Kidney epithelial cell (primary cell): ENCODE measurements around the gene GYPC. TPM values are rescaled to one million over a fixed set of nuclear protein-coding genes. Genes with fewer than 3 reads are reported as not detected.

Experiments used
- DNase-seq: peaks from one replicate; pipeline ENCODE4 v3.0.0-alpha.2; 2010; ENCODE audit warnings: low read depth
- H3K27me3 ChIP-seq: 2 replicates; pipeline ENCODE4 v1.6.0; 2011; ENCODE audit warnings: low read length; ENCODE audit not compliant: control insufficient read depth, insufficient read depth
- H3K36me3 ChIP-seq: 2 replicates; pipeline ENCODE4 v1.5.1; 2011; ENCODE audit warnings: low read length; ENCODE audit not compliant: control insufficient read depth, insufficient read depth
- H3K4me3 ChIP-seq: 2 replicates; pipeline ENCODE4 v1.5.1; 2011; ENCODE audit warnings: low read depth, mild to moderate bottlenecking, control low read depth, low read length
- CTCF ChIP-seq: IDR thresholded peaks from 2 replicates; pipeline ENCODE4 v1.5.1; 2011; ENCODE audit warnings: mild to moderate bottlenecking, moderate library complexity, low read length, control low read depth, inconsistent platforms; ENCODE audit not compliant: insufficient read depth, poor library complexity, severe bottlenecking
- total RNA-seq: library from RNA; depleted of rRNA; stranded (reverse); fragments of >200 nt; gene quantifications from 2 replicates; pipeline ENCODE4 v1.2.3, GENCODE V29; 2015

The GYPC gene
- total RNA-seq, 1 donor from 2014 or later: 127 TPM

DNA sequence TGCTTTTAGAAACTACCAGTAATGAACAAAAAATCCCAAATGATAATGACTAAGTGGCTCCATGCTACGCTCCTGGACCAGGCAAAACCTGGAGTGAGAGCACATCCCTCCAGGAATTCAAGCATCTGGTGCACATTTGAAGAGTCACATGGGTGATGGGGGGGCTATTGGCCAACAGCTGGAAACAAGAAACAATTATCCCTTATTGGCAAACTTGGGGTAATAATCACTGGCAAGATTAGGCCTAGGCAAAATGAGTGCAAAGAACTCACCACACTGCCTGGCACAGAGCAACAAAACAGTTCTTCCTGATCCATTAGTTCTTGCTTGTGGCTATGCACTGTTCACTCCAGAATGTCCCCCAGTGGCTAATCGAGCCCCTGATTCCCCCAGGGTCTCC is 66.1 kb downstream of the GYPC start:
- no peak for DNase-seq
- no peaks in the 10 kb centered on the region for H3K36me3 ChIP-seq
- TF ChIP-seq CTCF: no peak
- no peaks in the 10 kb centered on the region for H3K27me3 ChIP-seq
- H3K4me3 ChIP-seq: no peak overlapping the region

DNA sequence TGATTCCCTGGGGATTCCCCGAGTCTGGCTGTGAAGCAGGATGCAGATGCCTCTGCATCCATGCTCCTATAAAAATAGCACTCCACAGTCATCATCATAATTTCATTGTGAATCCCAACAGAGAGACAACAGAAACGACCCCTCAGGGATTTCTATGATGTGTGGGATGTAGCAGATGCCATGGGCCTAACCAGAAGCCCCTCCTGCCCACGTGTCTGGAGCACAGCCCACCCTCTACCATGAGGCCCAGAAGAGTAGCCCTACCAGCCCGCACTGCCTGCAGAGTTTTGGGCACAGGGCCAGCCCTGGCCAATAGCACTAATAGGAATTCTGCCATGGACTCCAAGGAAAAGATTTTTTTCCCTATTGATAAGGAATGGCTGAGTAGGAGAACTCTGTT is 66.6 kb downstream of the GYPC start:
- H3K36me3 ChIP-seq: no peaks in the 10 kb centered on the region
- no peak overlapping the region for H3K4me3 ChIP-seq
- DNase-seq: no peak
- no peaks in the 10 kb centered on the region for H3K27me3 ChIP-seq
- no peak for TF ChIP-seq CTCF

- TF ChIP-seq CTCF: no peak
- no peak overlapping the region for H3K4me3 ChIP-seq
- DNase-seq: no peak
- no peaks in the 10 kb centered on the region for H3K27me3 ChIP-seq
- H3K36me3 ChIP-seq: no peaks in the 10 kb centered on the region
Observed at GRCh38 chr2:126723281-126723815, 67.4 kb downstream of the GYPC start.

DNA sequence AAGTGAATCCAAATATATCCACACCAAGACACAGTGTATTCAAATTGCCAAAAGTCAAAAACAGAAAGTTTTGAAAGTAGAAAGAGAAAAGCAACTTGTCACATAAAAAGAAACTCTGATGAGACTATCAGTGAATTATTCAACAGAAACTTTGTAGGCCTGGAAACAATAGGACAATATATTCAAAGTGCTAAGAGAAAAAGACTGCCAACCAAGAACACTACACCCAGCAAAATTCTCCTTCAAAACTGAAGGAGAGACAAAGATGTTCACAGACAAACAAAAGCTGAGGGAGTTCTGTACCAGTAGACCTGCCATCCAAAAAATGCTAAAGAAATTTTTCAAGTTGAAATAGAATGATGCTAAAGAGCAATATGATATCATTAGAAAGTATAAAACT is 69.6 kb downstream of the GYPC start:
- DNase-seq: no peak
- no peak overlapping the region for H3K4me3 ChIP-seq
- H3K27me3 ChIP-seq: no peaks in the 10 kb centered on the region
- no peaks in the 10 kb centered on the region for H3K36me3 ChIP-seq
- no peak for TF ChIP-seq CTCF

- DNase-seq: no peak
- no peaks in the 10 kb centered on the region for H3K27me3 ChIP-seq
- H3K36me3 ChIP-seq: no peaks in the 10 kb centered on the region
- TF ChIP-seq CTCF: no peak
- no peak overlapping the region for H3K4me3 ChIP-seq
Observed at GRCh38 chr2:126729896-126730295, 73.9 kb downstream of the GYPC start.

DNA sequence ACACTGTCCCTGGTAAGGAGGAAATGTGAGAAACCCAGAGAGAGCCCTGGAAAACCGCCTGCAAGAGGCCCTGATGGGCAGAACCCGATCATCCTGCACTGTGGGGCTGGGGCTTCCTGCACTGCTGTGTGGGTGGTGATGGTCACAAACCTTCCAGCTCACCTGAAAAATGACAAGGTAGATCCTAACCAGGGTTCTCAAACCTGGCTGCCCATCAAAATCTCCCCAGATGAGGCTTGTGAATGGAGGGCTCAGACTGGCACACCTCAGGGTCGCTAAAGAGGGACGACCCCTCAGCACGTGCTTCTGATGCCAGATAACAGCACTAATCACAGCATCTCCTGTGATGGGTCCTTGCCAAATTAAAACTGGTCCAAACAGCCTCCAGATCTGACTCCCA is 74.7 kb downstream of the GYPC start:
- H3K36me3 ChIP-seq: no peaks in the 10 kb centered on the region
- TF ChIP-seq CTCF: no peak
- no peak overlapping the region for H3K4me3 ChIP-seq
- DNase-seq: no peak
- no peaks in the 10 kb centered on the region for H3K27me3 ChIP-seq
